DMS53 (cell line): Measurements from ENCODE around the gene ACTG2.

Experiments
- DNase-seq: peaks from one replicate; lab custom pipeline; 2025; lab: John Stamatoyannopoulos, UW

Gene ACTG2

GRCh38 chr2:73914667-73915066, 21.9 kb downstream of the ACTG2 start:
- DNase-seq: no peak

- no peak for DNase-seq
Observed at GRCh38 chr2:73915437-73915993, 22.7 kb downstream of the ACTG2 start.

DNA sequence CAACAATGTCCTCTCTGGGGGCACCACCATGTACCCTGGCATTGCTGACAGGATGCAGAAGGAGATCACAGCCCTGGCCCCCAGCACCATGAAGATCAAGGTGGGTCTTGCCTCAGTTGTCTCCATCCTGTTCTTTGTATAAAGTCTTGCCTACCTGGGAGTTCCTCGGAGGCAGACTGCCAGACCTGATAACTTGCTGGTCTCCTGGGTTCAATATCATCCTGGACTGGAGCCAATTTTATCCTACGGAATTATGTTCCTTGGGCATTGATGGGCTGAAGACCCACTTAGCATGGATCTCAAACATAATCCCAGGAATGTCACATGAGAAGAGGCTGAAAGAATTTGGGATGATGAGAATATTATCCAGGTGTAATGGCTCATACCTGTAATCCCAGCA, 23.9 kb downstream of the ACTG2 start:
- DNase-seq: no peak

- DNase-seq: no peak
Observed at GRCh38 chr2:73917296-73917695, 24.5 kb downstream of the ACTG2 start.

GRCh38 chr2:73917696-73918207, 24.9 kb downstream of the ACTG2 start:
- DNase-seq: no peak

DNA sequence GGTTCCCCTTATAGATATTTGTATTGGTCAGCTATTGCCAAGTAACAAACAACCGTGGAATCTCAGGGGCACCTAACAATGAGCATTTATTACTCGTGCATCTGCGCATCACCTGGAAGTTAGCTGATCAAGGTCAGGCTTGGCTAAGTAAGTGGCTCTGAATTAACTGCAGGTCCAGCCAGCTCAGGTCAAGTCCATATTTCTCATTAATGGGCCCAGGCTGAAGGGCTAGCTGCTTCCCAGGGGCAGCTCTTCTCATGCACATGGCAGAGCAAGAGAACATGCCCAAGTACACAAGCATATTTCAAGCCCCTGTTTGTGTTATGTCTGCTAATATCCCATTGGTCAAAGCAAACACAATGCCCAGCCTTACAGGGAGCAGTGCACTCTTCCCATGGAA, 26.0 kb downstream of the ACTG2 start:
- DNase-seq: no peak

- DNase-seq: no peak
Observed at GRCh38 chr2:73919596-73920228, 26.9 kb downstream of the ACTG2 start.

DNA sequence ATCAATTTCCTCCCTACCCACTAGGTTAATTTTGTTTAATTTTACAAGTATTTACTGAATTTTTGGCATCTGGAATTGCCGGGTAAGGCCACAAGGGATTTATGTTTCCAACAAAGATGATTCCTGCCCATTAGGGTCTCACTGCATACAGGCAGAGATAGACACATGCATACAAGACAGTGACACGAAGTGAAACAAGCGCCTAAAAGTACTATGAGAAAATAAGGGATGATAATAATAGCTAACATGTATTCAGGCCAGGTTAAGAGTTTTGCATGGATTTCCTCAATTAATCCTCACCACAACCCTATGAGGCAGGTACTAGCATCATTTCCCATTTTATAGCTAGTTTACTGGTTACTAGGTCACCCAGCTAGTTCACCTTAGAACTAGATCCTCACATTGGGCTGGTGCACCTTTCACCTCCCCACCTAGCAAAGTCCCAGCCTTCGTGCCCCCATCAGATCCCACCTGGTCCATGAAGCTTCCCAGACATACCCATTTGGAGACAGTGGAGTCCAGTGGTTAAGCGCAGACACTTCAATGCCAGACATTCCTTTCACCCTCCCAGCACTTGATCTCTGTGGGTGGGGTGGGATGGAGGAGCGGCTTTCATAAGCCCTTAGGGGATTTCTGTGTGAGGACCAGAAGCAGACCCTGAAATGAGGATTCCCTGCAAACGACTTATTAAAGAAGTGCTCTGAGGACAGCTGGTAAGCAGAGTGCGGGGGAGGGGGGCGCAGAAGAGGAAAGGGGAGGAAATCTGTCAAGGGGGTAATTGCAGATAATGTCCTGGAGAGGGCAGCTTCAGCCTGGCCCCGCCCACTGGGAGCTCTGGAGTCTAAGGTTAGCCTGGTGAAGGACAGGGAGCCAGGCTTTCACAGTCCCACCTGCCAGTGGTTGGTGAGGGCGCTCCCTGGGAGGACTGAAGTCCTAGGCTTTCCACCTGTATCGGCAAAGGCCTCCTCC, 28.1 kb downstream of the ACTG2 start:
- peak; percentile 69 for DNase-seq

DNA sequence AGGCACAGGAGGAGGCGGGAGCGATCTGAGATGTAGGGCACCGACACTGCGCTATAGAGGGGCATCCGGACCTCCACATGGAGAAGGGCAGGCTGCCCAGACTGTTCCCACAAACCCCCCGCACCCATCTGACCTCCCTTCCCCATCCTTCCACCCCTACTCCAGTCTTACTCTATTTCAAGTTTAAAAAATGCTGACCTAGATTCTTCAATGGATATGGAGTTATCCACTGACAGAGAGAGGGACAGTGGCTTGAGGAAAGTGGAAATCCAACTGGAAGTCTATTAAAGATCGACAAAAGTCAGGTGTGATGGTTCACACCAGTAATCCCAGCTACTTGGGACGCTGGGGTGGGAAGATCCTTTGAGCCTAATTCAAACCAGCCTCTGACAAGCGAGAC, 28.8 kb downstream of the ACTG2 start:
- no peak for DNase-seq

DNA sequence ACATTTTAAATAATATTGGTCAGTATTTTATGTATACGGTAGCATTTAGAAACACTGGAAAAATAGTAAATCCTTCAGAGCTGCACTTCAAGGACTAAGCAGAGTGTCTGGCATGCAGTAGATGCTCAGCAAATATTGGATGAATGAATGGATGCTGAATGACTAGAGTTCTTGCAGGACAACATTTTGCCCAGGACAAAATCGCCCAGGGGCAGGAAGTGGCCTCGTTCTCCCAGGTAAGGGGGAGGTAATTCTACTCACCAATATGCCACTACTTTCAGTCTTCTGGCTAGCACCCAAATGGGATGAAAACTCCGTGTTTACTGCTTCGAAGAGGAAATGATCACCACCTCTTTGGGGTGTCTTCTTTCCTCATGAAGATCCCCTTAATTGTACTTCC, 29.9 kb downstream of the ACTG2 start:
- DNase-seq: no peak

GRCh38 chr2:73925033-73925704, 32.4 kb downstream of the ACTG2 start:
- no peak for DNase-seq

DNA sequence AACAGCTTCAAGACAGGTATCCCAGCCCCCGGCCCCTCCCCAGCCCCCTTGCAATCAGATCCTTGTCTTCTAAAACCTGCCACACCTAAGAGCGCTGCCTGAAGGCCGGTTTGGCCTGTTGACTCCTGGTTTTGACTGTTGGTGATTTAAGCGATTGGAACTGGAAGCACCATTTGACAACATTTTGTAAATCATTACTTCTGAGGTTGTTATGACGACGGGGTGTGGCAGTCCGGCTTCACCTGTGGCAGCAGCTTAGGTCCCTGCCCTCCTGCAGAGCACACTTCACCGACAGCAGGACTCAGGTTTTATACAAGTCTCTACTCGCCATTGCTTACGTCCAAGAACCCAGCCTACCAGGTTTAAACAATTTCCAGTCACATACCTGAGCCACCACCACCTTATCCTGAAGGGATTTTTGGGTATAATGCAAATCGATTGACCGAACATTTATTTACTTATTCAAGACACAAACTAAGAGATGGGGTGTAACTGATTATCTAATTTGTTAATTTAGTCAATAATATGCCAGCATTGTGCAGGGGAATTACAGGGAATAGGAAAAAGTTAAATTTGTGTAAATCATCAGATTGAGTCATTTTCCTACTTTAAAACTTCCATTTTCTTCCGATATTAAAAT, 33.2 kb downstream of the ACTG2 start:
- DNase-seq: peak; percentile 55

DNA sequence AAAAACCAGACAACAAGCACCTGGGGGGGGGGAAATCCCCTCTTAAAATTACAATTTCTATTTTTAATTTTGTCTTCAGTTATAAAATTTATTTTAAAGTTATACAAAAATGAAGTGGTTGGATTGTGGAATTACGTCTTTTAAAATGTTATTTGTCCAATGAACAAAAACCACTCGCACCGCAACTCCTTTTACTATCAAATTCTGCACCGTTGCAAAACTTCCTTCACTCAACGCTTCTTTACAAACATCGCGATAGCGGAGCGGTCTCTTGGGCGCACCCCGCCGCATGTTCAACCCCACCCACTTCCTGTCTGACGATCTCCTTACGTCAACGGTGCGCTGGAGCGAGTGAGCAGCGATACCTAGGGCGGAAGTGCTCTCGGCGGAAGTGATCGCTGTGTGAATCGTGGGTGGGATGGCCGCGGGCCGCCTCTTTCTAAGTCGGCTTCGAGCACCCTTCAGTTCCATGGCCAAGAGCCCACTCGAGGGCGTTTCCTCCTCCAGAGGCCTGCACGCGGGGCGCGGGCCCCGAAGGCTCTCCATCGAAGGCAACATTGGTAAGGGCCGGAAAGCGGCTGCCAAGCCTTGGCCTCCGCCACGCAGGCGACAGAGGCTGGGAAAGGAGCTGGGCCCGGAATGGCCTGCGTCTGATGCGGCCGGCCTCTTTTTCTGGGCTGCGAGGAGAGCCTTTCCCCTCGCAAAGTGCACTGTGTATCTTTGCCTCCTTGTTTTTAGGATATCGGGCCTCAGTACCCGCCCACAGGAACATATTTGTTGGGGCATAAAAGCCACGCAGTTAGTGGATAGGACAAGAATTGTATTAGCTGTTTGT, 33.9 kb downstream of the ACTG2 start, which contains the start of gene DGUOK:
DGUOK (plus strand) TSS at position 388 of the 835 bp plus-strand sequence; CDS start at position 419, 31 bp downstream.
- DNase-seq: peak; percentile 100

- DNase-seq: no peak
Observed at GRCh38 chr2:73927344-73927743, 34.5 kb downstream of the ACTG2 start.

DNA sequence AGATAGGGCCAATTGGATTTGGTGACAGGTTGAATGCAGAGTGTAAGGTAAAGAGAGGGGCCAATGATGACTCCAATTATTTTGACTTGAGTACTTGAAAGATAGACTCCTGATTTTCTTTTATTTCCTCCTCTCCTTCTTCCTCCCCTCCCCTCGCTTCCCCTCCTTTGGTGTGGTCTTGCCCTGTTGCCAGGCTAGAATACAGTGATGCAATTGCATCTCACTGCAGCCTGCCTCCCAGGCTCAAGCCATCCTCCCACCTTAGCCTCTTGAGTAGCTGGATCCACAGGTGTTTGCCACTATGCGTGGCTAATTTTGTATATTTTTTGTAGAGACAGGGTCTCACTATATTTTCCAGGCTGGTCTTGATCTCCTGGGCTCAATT, 36.1 kb downstream of the ACTG2 start:
- DNase-seq: no peak

DNA sequence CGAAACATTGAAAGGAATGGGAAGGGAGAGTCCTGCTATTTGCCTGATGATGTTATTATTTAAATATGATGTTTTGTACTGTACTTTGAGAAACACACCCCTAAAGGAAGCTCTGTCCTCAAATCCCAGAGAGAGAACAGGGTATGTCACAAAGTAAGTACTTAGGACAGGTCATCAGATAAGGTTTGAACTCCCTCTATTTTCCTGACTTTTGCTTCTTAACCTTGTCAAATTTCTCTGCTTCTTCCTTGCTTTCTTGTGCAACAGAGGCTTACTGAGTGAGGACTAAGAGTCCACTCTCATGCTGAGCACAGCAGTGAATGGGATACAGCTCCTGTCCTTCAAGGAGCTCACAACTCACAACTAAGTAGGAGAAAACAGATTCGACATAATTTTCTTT, 37.6 kb downstream of the ACTG2 start:
- no peak for DNase-seq

DNA sequence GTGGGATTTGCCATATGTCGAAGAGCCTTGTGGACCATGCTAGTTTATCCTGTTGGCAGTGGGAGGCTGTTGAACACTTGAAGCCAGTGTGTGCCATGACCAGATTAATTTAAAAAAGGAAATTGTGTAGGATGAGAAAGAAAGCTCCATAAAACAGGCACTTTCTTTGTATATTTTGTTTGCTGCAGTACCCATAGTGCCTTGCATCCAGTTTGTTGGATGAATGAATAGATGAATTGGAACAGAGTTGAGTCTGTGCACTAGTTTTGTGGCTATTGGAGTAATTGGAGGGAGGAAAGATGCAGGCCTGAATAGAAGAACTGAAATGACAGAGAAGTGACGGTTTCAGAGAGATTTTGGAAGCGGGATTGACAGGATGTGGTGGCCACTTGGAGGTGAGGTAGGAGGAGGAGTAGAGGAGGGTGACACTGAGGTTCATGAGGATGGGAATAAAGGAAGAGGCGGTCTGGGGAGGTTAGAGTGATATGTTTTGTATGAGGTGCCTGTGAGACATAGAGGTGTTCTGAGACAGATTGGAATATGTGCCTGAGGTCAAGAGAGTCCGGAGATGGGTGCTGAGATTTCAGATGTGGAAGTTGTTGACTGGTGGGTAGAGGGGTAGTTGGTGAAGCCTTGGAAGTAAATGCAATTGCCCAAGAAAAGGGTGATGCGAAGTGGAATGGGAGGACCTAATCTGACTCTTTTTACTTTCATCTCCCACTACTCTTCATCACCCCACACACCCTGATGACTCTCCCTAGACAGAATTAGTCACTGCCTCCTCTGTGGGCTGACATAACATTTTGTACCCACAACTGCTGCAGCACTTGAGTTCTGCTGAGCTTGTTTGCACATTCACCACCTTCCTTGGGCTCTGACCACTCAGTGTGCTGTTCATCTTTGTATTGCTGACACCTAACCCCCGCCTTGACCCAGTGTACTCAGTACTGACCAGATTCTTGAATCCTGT, 39.0 kb downstream of the ACTG2 start:
- no peak for DNase-seq

DNA sequence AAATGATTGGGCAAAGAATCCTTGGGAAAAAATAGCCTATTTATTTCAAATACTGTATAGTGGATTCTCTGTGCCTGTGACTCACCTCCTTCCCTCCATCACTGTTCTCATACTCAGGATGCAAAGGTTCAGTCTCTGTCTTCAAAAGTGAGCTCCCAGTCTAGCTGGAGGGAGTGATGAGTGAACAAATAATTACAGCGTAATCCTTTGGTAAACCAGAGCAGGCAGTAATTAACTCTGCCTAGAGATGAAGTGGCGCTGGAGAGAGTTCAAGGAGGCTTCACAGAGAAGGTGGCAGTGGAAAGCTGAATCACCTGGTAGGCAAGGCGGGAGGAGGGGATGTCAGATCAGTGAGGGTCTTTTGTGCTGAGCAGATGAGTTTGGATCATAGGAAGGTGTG, 40.4 kb downstream of the ACTG2 start:
- peak; percentile 9 for DNase-seq

- no peak for DNase-seq
Observed at GRCh38 chr2:73935641-73936040, 42.8 kb downstream of the ACTG2 start.
